ENCODE data around the gene CAPRIN2.
A peak's percentile ranks its signal among the peaks of the same experiment; 100 is the strongest.

CAPRIN2 gene

GRCh38 chr12:30769802-30770201, 15.1 kb upstream of the CAPRIN2 start:
- H3K4me3 ChIP-seq (ENCODE audit: low read depth in 1 of 5, low read length in 5 of 5), result no peak overlapping the region

GRCh38 chr12:30764251-30764650, 9.5 kb upstream of the CAPRIN2 start:
- H3K4me3 ChIP-seq (ENCODE audit: low read depth in 1 of 5, low read length in 5 of 5), result no peak overlapping the region
- no peaks in the 10 kb centered on the region for H3K27me3 ChIP-seq (ENCODE audit: control insufficient read depth in 5 of 5, insufficient read depth in 4 of 5, low read length in 5 of 5)
- peaks cover 0 to 5% (median 0%) of the 10 kb centered on the region in 5 donors for H3K4me1 ChIP-seq (ENCODE audit: control insufficient read depth in 5 of 5, insufficient read depth in 5 of 5, low read length in 5 of 5)
- H3K9ac ChIP-seq (ENCODE audit: low read length in 5 of 5), result no peak overlapping the region
- no peak overlapping the region for H3K27ac ChIP-seq (ENCODE audit: low read depth, low read length)
- H3K9me3 ChIP-seq (ENCODE audit: control insufficient read depth in 5 of 5, low read length in 5 of 5), result peaks cover 0 to 2% (median 0%) of the 10 kb centered on the region in 5 donors
- H3K36me3 ChIP-seq (ENCODE audit: control insufficient read depth in 5 of 5, insufficient read depth in 5 of 5, low read length in 5 of 5), result no peaks in the 10 kb centered on the region

More at GRCh38 chr12:30769802-30770201, 15.1 kb upstream of the CAPRIN2 start:
- Histone ChIP-seq H3K27ac (ENCODE audit: low read depth, low read length) (no peak overlapping the region), H3K27me3 (ENCODE audit: control insufficient read depth in 5 of 5, insufficient read depth in 4 of 5, low read length in 5 of 5) (no peaks in the 10 kb centered on the region), H3K9ac (ENCODE audit: low read length in 5 of 5) (no peak overlapping the region), H3K4me1 (ENCODE audit: control insufficient read depth in 5 of 5, insufficient read depth in 5 of 5, low read length in 5 of 5) (peaks cover 0 to 5% (median 0%) of the 10 kb centered on the region in 5 donors), H3K36me3 (ENCODE audit: control insufficient read depth in 5 of 5, insufficient read depth in 5 of 5, low read length in 5 of 5) (no peaks in the 10 kb centered on the region), H3K9me3 (ENCODE audit: control insufficient read depth in 5 of 5, low read length in 5 of 5) (no peaks in the 10 kb centered on the region)

- H3K9ac ChIP-seq (ENCODE audit: low read length in 5 of 5), result no peak overlapping the region
- H3K27me3 ChIP-seq (ENCODE audit: control insufficient read depth in 5 of 5, insufficient read depth in 4 of 5, low read length in 5 of 5), result no peaks in the 10 kb centered on the region
- H3K4me1 ChIP-seq (ENCODE audit: control insufficient read depth in 5 of 5, insufficient read depth in 5 of 5, low read length in 5 of 5), result peaks cover 0 to 5% (median 0%) of the 10 kb centered on the region in 5 donors
- no peaks in the 10 kb centered on the region for H3K36me3 ChIP-seq (ENCODE audit: control insufficient read depth in 5 of 5, insufficient read depth in 5 of 5, low read length in 5 of 5)
- peaks cover 0 to 2% (median 0%) of the 10 kb centered on the region in 5 donors for H3K9me3 ChIP-seq (ENCODE audit: control insufficient read depth in 5 of 5, low read length in 5 of 5)
- H3K4me3 ChIP-seq (ENCODE audit: low read depth in 1 of 5, low read length in 5 of 5), result no peak overlapping the region
- H3K27ac ChIP-seq (ENCODE audit: low read depth, low read length), result no peak overlapping the region
These were observed 8.3 kb upstream of the CAPRIN2 start for GRCh38 chr12:30763053-30763452.

- no peaks in the 10 kb centered on the region for H3K27me3 ChIP-seq (ENCODE audit: control insufficient read depth in 5 of 5, insufficient read depth in 4 of 5, low read length in 5 of 5)
- peaks cover 0 to 2% (median 0%) of the 10 kb centered on the region in 5 donors for H3K9me3 ChIP-seq (ENCODE audit: control insufficient read depth in 5 of 5, low read length in 5 of 5)
- H3K9ac ChIP-seq (ENCODE audit: low read length in 5 of 5), result no peak overlapping the region
- H3K27ac ChIP-seq (ENCODE audit: low read depth, low read length), result no peak overlapping the region
- no peaks in the 10 kb centered on the region for H3K36me3 ChIP-seq (ENCODE audit: control insufficient read depth in 5 of 5, insufficient read depth in 5 of 5, low read length in 5 of 5)
- H3K4me3 ChIP-seq (ENCODE audit: low read depth in 1 of 5, low read length in 5 of 5), result no peak overlapping the region
- H3K4me1 ChIP-seq (ENCODE audit: control insufficient read depth in 5 of 5, insufficient read depth in 5 of 5, low read length in 5 of 5), result peaks cover 0 to 4% (median 0%) of the 10 kb centered on the region in 5 donors
These were observed 7.0 kb upstream of the CAPRIN2 start for GRCh38 chr12:30761730-30762129.

- no peak overlapping the region for H3K9ac ChIP-seq (ENCODE audit: low read length in 5 of 5)
- H3K4me1 ChIP-seq (ENCODE audit: control insufficient read depth in 5 of 5, insufficient read depth in 5 of 5, low read length in 5 of 5), result peaks cover 4 to 19% (median 16%) of the 10 kb centered on the region in 5 donors
- no peaks in the 10 kb centered on the region for H3K27me3 ChIP-seq (ENCODE audit: control insufficient read depth in 5 of 5, insufficient read depth in 4 of 5, low read length in 5 of 5)
- no peaks in the 10 kb centered on the region for H3K36me3 ChIP-seq (ENCODE audit: control insufficient read depth in 5 of 5, insufficient read depth in 5 of 5, low read length in 5 of 5)
- H3K4me3 ChIP-seq (ENCODE audit: low read depth in 1 of 5, low read length in 5 of 5), result no peak overlapping the region
- H3K9me3 ChIP-seq (ENCODE audit: control insufficient read depth in 5 of 5, low read length in 5 of 5), result peaks cover 0 to 2% (median 0%) of the 10 kb centered on the region in 5 donors
- H3K27ac ChIP-seq (ENCODE audit: low read depth, low read length), result no peak overlapping the region
These were observed 2.6 kb upstream of the CAPRIN2 start for GRCh38 chr12:30757316-30757715.

GRCh38 chr12:30756074-30756473, 1.3 kb upstream of the CAPRIN2 start:
- Histone ChIP-seq H3K27me3 (ENCODE audit: control insufficient read depth in 5 of 5, insufficient read depth in 4 of 5, low read length in 5 of 5) (no peaks in the 10 kb centered on the region), H3K4me1 (ENCODE audit: control insufficient read depth in 5 of 5, insufficient read depth in 5 of 5, low read length in 5 of 5) (peaks cover 4 to 19% (median 16%) of the 10 kb centered on the region in 5 donors), H3K9me3 (ENCODE audit: control insufficient read depth in 5 of 5, low read length in 5 of 5) (peaks cover 0 to 2% (median 0%) of the 10 kb centered on the region in 5 donors), H3K36me3 (ENCODE audit: control insufficient read depth in 5 of 5, insufficient read depth in 5 of 5, low read length in 5 of 5) (no peaks in the 10 kb centered on the region), H3K27ac (ENCODE audit: low read depth, low read length) (no peak overlapping the region), H3K4me3 (ENCODE audit: low read depth in 1 of 5, low read length in 5 of 5) (no peak overlapping the region), H3K9ac (ENCODE audit: low read length in 5 of 5) (no peak overlapping the region)

GRCh38 chr12:30755395-30755762, 628 bp upstream of the CAPRIN2 start:
- peaks cover 4 to 19% (median 16%) of the 10 kb centered on the region in 5 donors for H3K4me1 ChIP-seq (ENCODE audit: control insufficient read depth in 5 of 5, insufficient read depth in 5 of 5, low read length in 5 of 5)
- H3K9me3 ChIP-seq (ENCODE audit: control insufficient read depth in 5 of 5, low read length in 5 of 5), result no peaks in the 10 kb centered on the region
- H3K27ac ChIP-seq (ENCODE audit: low read depth, low read length), result peak overlapping the region; percentile 51
- peak overlapping the region in 4 of 5 donors; percentile 53 to 85 (median 68) for H3K9ac ChIP-seq (ENCODE audit: low read length in 5 of 5)
- H3K36me3 ChIP-seq (ENCODE audit: control insufficient read depth in 5 of 5, insufficient read depth in 5 of 5, low read length in 5 of 5), result no peaks in the 10 kb centered on the region
- H3K4me3 ChIP-seq (ENCODE audit: low read depth in 1 of 5, low read length in 5 of 5), result peak overlapping the region; percentile 78 to 97 (median 85)
- H3K27me3 ChIP-seq (ENCODE audit: control insufficient read depth in 5 of 5, insufficient read depth in 4 of 5, low read length in 5 of 5), result no peaks in the 10 kb centered on the region

GRCh38 chr12:30754383-30754749, 385 bp downstream of the CAPRIN2 start:
- peak overlapping the region in 4 of 5 donors; percentile 54 to 89 (median 74) for H3K9ac ChIP-seq (ENCODE audit: low read length in 5 of 5)
- peak overlapping the region; percentile 70 to 89 (median 84) for H3K4me3 ChIP-seq (ENCODE audit: low read depth in 1 of 5, low read length in 5 of 5)
- H3K9me3 ChIP-seq (ENCODE audit: control insufficient read depth in 5 of 5, low read length in 5 of 5), result no peaks in the 10 kb centered on the region
- H3K27ac ChIP-seq (ENCODE audit: low read depth, low read length), result peak overlapping the region; percentile 56
- H3K27me3 ChIP-seq (ENCODE audit: control insufficient read depth in 5 of 5, insufficient read depth in 4 of 5, low read length in 5 of 5), result no peaks in the 10 kb centered on the region
- peaks cover 4 to 19% (median 16%) of the 10 kb centered on the region in 5 donors for H3K4me1 ChIP-seq (ENCODE audit: control insufficient read depth in 5 of 5, insufficient read depth in 5 of 5, low read length in 5 of 5)
- no peaks in the 10 kb centered on the region for H3K36me3 ChIP-seq (ENCODE audit: control insufficient read depth in 5 of 5, insufficient read depth in 5 of 5, low read length in 5 of 5)

- Histone ChIP-seq H3K27ac (ENCODE audit: low read depth, low read length) (peak overlapping the region; percentile 56), H3K9ac (ENCODE audit: low read length in 5 of 5) (peak overlapping the region; percentile 54 to 89 (median 79)), H3K36me3 (ENCODE audit: control insufficient read depth in 5 of 5, insufficient read depth in 5 of 5, low read length in 5 of 5) (no peaks in the 10 kb centered on the region), H3K27me3 (ENCODE audit: control insufficient read depth in 5 of 5, insufficient read depth in 4 of 5, low read length in 5 of 5) (no peaks in the 10 kb centered on the region), H3K9me3 (ENCODE audit: control insufficient read depth in 5 of 5, low read length in 5 of 5) (no peaks in the 10 kb centered on the region), H3K4me1 (ENCODE audit: control insufficient read depth in 5 of 5, insufficient read depth in 5 of 5, low read length in 5 of 5) (peaks cover 4 to 19% (median 16%) of the 10 kb centered on the region in 5 donors), H3K4me3 (ENCODE audit: low read depth in 1 of 5, low read length in 5 of 5) (peak overlapping the region; percentile 70 to 89 (median 84))
These were observed 884 bp downstream of the CAPRIN2 start for GRCh38 chr12:30753751-30754382.

GRCh38 chr12:30753233-30753632, 1.5 kb downstream of the CAPRIN2 start:
- Histone ChIP-seq H3K36me3 (ENCODE audit: control insufficient read depth in 5 of 5, insufficient read depth in 5 of 5, low read length in 5 of 5) (no peaks in the 10 kb centered on the region), H3K27me3 (ENCODE audit: control insufficient read depth in 5 of 5, insufficient read depth in 4 of 5, low read length in 5 of 5) (no peaks in the 10 kb centered on the region), H3K27ac (ENCODE audit: low read depth, low read length) (no peak overlapping the region), H3K9me3 (ENCODE audit: control insufficient read depth in 5 of 5, low read length in 5 of 5) (no peaks in the 10 kb centered on the region), H3K9ac (ENCODE audit: low read length in 5 of 5) (no peak overlapping the region), H3K4me3 (ENCODE audit: low read depth in 1 of 5, low read length in 5 of 5) (peak overlapping the region in 1 of 5 donors; percentile 78), H3K4me1 (ENCODE audit: control insufficient read depth in 5 of 5, insufficient read depth in 5 of 5, low read length in 5 of 5) (peaks cover 4 to 19% (median 16%) of the 10 kb centered on the region in 5 donors)
